Measurements from ENCODE around the gene SAMD5. TPM values are rescaled to one million over a fixed set of nuclear protein-coding genes. Genes with fewer than 3 reads are reported as not detected.

The SAMD5 gene
- total and polyA plus RNA-seq, 2 experiments from 2014 or later, result 0.03 TPM; not detected in 1

- H3K36me3 ChIP-seq (ENCODE audit: insufficient read depth), result no peaks in the 10 kb centered on the region
- peak overlapping the region; percentile 91 for H3K4me2 ChIP-seq
- Mint-ChIP-seq H3K4me1 (peaks cover 28% of the 10 kb centered on the region), H3K27me3 (ENCODE audit: insufficient read depth, low read depth, poor library complexity) (peaks cover 88% of the 10 kb centered on the region), H3K9me3 (no peaks in the 10 kb centered on the region), H3K36me3 (ENCODE audit: low read depth) (no peaks in the 10 kb centered on the region), H3K4me3 (peak overlapping the region; percentile 71), H3K27ac (no peak overlapping the region)
- peaks cover 5% of the 10 kb centered on the region; the same call in 1 of the 2 replicates for H3F3A ChIP-seq (replicated peaks; ENCODE audit: low read depth)
- H3K4me3 ChIP-seq, result peak overlapping the region; percentile 62
- peak; percentile 33 for DNase-seq (ENCODE audit: low spot score)
- no peaks in the 10 kb centered on the region for H3K79me2 ChIP-seq (replicated peaks; ENCODE audit: insufficient read depth)
- H3K9me2 ChIP-seq (ENCODE audit: insufficient read depth), result no peaks in the 10 kb centered on the region
- H3K27me3 ChIP-seq (ENCODE audit: insufficient read depth), result peaks cover 100% of the 10 kb centered on the region
- no peak overlapping the region for H2AFZ ChIP-seq
- no peak overlapping the region for H3K27ac ChIP-seq (ENCODE audit: low read depth)
- peaks cover 20% of the 10 kb centered on the region; the same call in 1 of the 2 replicates for H3K4me1 ChIP-seq (ENCODE audit: insufficient read depth)
- peaks cover 23% of the 10 kb centered on the region for H4K20me1 ChIP-seq (replicated peaks; ENCODE audit: insufficient read depth)
- no peak for TF ChIP-seq ZNF331 (CRISPR knock-in tag; IDR thresholded peaks at IDR 0.05; ENCODE audit: low read depth)
- ATAC-seq, result peak; percentile 24
Measured at GRCh38 chr6:147507162-147508041, 1.1 kb upstream of the SAMD5 start.

- no peaks in the 10 kb centered on the region for H3K9me3 Mint-ChIP-seq
- H3F3A ChIP-seq (replicated peaks; ENCODE audit: low read depth), result peaks cover 5% of the 10 kb centered on the region; the same call in 1 of the 2 replicates
- peaks cover 13% of the 10 kb centered on the region; the same call in 1 of the 2 replicates for H3K4me1 ChIP-seq (ENCODE audit: insufficient read depth)
- H3K4me3 ChIP-seq, result peak overlapping the region; percentile 62
- peaks cover 100% of the 10 kb centered on the region for H3K27me3 ChIP-seq (ENCODE audit: insufficient read depth)
- DNase-seq (ENCODE audit: low spot score), result peak; percentile 51
- peak; percentile 27 for ATAC-seq
- H4K20me1 ChIP-seq (replicated peaks; ENCODE audit: insufficient read depth), result peaks cover 19% of the 10 kb centered on the region
- H3K27ac ChIP-seq (ENCODE audit: low read depth), result no peak overlapping the region
- peak overlapping the region; percentile 91 for H2AFZ ChIP-seq
- no peaks in the 10 kb centered on the region for H3K36me3 Mint-ChIP-seq (ENCODE audit: low read depth)
- no peaks in the 10 kb centered on the region for H3K9me2 ChIP-seq (ENCODE audit: insufficient read depth)
- H3K4me2 ChIP-seq, result peak overlapping the region; percentile 91
- peak overlapping the region; percentile 75 for H3K4me3 Mint-ChIP-seq
- H3K27ac Mint-ChIP-seq, result no peak overlapping the region
- H3K4me1 Mint-ChIP-seq, result peaks cover 16% of the 10 kb centered on the region
- H3K27me3 Mint-ChIP-seq (ENCODE audit: insufficient read depth, low read depth, poor library complexity), result peaks cover 73% of the 10 kb centered on the region
- H3K36me3 ChIP-seq (ENCODE audit: insufficient read depth), result no peaks in the 10 kb centered on the region
- TF ChIP-seq JUNB (IDR thresholded peaks at IDR 0.05; ENCODE audit: unreplicated experiment), result no peak
- TF ChIP-seq EZH2 (IDR thresholded peaks at IDR 0.05; ENCODE audit: low read depth, unreplicated experiment), result peak; percentile 83
- TF ChIP-seq EZH2phosphoT487 (IDR thresholded peaks at IDR 0.05; ENCODE audit: unreplicated experiment), result peak; percentile 64
- TF ChIP-seq CREB1 (CRISPR knock-in tag; IDR thresholded peaks at IDR 0.05; ENCODE audit: low read depth), result no peak
- TF ChIP-seq NANOG (IDR thresholded peaks at IDR 0.05; ENCODE audit: borderline replicate concordance), result no peak
- no peak for TF ChIP-seq REST (IDR thresholded peaks at IDR 0.05; ENCODE audit: unreplicated experiment)
- TF ChIP-seq ZNF331 (CRISPR knock-in tag; IDR thresholded peaks at IDR 0.05; ENCODE audit: low read depth), result no peak
- no peaks in the 10 kb centered on the region for H3K79me2 ChIP-seq (replicated peaks; ENCODE audit: insufficient read depth)
Measured at GRCh38 chr6:147508866-147509608, 547 bp downstream of the SAMD5 start.

Data from GM23338 (cell line).